Uterus (tissue), 2 donors: ENCODE measurements around the gene NTRK1.

Source experiments
- CTCF ChIP-seq, 4 experiments: fragments of 200-600 bp in 2 of 4; fragments of 450-650 bp in 2 of 4; sonication (generic) in 2 of 4; IDR thresholded peaks; one replicate each; pipeline ENCODE4 v1.5.1; 2016 to 2019; ENCODE audit warnings: antibody characterized with exemption in 4 of 4, mild to moderate bottlenecking in 2 of 4, moderate library complexity in 1 of 4
- POLR2A ChIP-seq, 2 donors: fragments of 450-650 bp; IDR thresholded peaks; one replicate each; pipeline ENCODE4 v1.6.1; 2016; ENCODE audit warnings: antibody characterized with exemption in 2 of 2, mild to moderate bottlenecking in 1 of 2, moderate library complexity in 1 of 2

- TF ChIP-seq CTCF (IDR thresholded peaks at IDR 0.05) (no peak), POLR2A (IDR thresholded peaks at IDR 0.05) (no peak)
Measured at GRCh38 chr1:156814571-156815260, 45.9 kb upstream of the NTRK1 start.
